ENCODE measurements around the gene C19orf12.

Gene C19orf12

GRCh38 chr19:29697523-29698261, 17.4 kb downstream of the C19orf12 start:
- H3K4me3 Mint-ChIP-seq: no peak overlapping the region
- ATAC-seq (ENCODE audit: low read depth) (no peak), DNase-seq (ENCODE audit: low spot score in 2 of 2) (no peak)
- peaks cover 13% of the 10 kb centered on the region for H3K4me1 Mint-ChIP-seq
- H3K27me3 Mint-ChIP-seq: no peaks in the 10 kb centered on the region
- H3K9me3 Mint-ChIP-seq: no peaks in the 10 kb centered on the region
- H3K27ac Mint-ChIP-seq: peak overlapping the region; percentile 69
- H3K36me3 Mint-ChIP-seq: peaks cover 1% of the 10 kb centered on the region

- no peak for ATAC-seq (ENCODE audit: low read depth)
- Mint-ChIP-seq H3K27me3 (no peaks in the 10 kb centered on the region), H3K4me1 (peaks cover 13% of the 10 kb centered on the region), H3K36me3 (no peaks in the 10 kb centered on the region), H3K9me3 (no peaks in the 10 kb centered on the region), H3K27ac (peak overlapping the region; percentile 26), H3K4me3 (no peak overlapping the region)
- DNase-seq (ENCODE audit: low spot score in 2 of 2): no peak
Measured at GRCh38 chr19:29696565-29696846, 18.6 kb downstream of the C19orf12 start.

- H3K9me3 Mint-ChIP-seq: no peaks in the 10 kb centered on the region
- H3K4me3 Mint-ChIP-seq: no peak overlapping the region
- H3K4me1 Mint-ChIP-seq: peaks cover 13% of the 10 kb centered on the region
- no peaks in the 10 kb centered on the region for H3K27me3 Mint-ChIP-seq
- no peaks in the 10 kb centered on the region for H3K36me3 Mint-ChIP-seq
- DNase-seq (ENCODE audit: low spot score in 2 of 2) (no peak), ATAC-seq (ENCODE audit: low read depth) (no peak)
- peak overlapping the region; percentile 26 for H3K27ac Mint-ChIP-seq
Measured at GRCh38 chr19:29695765-29696564, 19.1 kb downstream of the C19orf12 start.

GRCh38 chr19:29694669-29695627, 20.1 kb downstream of the C19orf12 start:
- H3K4me3 Mint-ChIP-seq: no peak overlapping the region
- no peaks in the 10 kb centered on the region for H3K27me3 Mint-ChIP-seq
- peak; percentile 96 for ATAC-seq (ENCODE audit: low read depth)

GRCh38 chr19:29694161-29694560, 20.9 kb downstream of the C19orf12 start:
- no peaks in the 10 kb centered on the region for H3K9me3 Mint-ChIP-seq
- H3K27ac Mint-ChIP-seq: peak overlapping the region; percentile 50
- ATAC-seq (ENCODE audit: low read depth) (no peak), DNase-seq (ENCODE audit: low spot score in 2 of 2) (no peak)
- peaks cover 4% of the 10 kb centered on the region for H3K36me3 Mint-ChIP-seq
- no peaks in the 10 kb centered on the region for H3K27me3 Mint-ChIP-seq
- H3K4me1 Mint-ChIP-seq: peaks cover 17% of the 10 kb centered on the region
- H3K4me3 Mint-ChIP-seq: no peak overlapping the region

More at GRCh38 chr19:29694669-29695627, 20.1 kb downstream of the C19orf12 start:
- Mint-ChIP-seq H3K36me3 (no peaks in the 10 kb centered on the region), H3K4me1 (peaks cover 13% of the 10 kb centered on the region), H3K9me3 (no peaks in the 10 kb centered on the region), H3K27ac (peak overlapping the region; percentile 50)
- peak; percentile 71 to 78 for DNase-seq (ENCODE audit: low spot score in 2 of 2)

- DNase-seq (ENCODE audit: low spot score in 2 of 2): no peak
- Mint-ChIP-seq H3K27ac (no peak overlapping the region), H3K4me1 (peaks cover 14% of the 10 kb centered on the region), H3K27me3 (peaks cover 2% of the 10 kb centered on the region), H3K9me3 (no peaks in the 10 kb centered on the region), H3K4me3 (no peak overlapping the region), H3K36me3 (peaks cover 4% of the 10 kb centered on the region)
- ATAC-seq (ENCODE audit: low read depth): peak; percentile 43
Measured at GRCh38 chr19:29690842-29691241, 24.2 kb downstream of the C19orf12 start.

- H3K36me3 Mint-ChIP-seq: peaks cover 4% of the 10 kb centered on the region
- H3K4me3 Mint-ChIP-seq: no peak overlapping the region
- peaks cover 2% of the 10 kb centered on the region for H3K27me3 Mint-ChIP-seq
- DNase-seq (ENCODE audit: low spot score in 2 of 2): no peak
- H3K4me1 Mint-ChIP-seq: peaks cover 4% of the 10 kb centered on the region
- H3K9me3 Mint-ChIP-seq: no peaks in the 10 kb centered on the region
- H3K27ac Mint-ChIP-seq: no peak overlapping the region
- ATAC-seq (ENCODE audit: low read depth): no peak
Measured at GRCh38 chr19:29687897-29688728, 26.9 kb downstream of the C19orf12 start.

- Mint-ChIP-seq H3K4me1 (peaks cover 4% of the 10 kb centered on the region), H3K27ac (no peak overlapping the region)
Measured at GRCh38 chr19:29687244-29687896, 27.7 kb downstream of the C19orf12 start.

GRCh38 chr19:29686285-29686805, 28.7 kb downstream of the C19orf12 start:
- Mint-ChIP-seq H3K4me1 (peaks cover 5% of the 10 kb centered on the region), H3K4me3 (no peak overlapping the region), H3K36me3 (peaks cover 4% of the 10 kb centered on the region), H3K9me3 (no peaks in the 10 kb centered on the region), H3K27me3 (peaks cover 2% of the 10 kb centered on the region), H3K27ac (no peak overlapping the region)
- DNase-seq (ENCODE audit: low spot score in 2 of 2): no peak
- no peak for ATAC-seq (ENCODE audit: low read depth)

More at GRCh38 chr19:29687244-29687896, 27.7 kb downstream of the C19orf12 start:
- ATAC-seq (ENCODE audit: low read depth): no peak
- no peak for DNase-seq (ENCODE audit: low spot score in 2 of 2)
- no peaks in the 10 kb centered on the region for H3K9me3 Mint-ChIP-seq
- no peak overlapping the region for H3K4me3 Mint-ChIP-seq
- H3K27me3 Mint-ChIP-seq: peaks cover 2% of the 10 kb centered on the region
- H3K36me3 Mint-ChIP-seq: peaks cover 4% of the 10 kb centered on the region

- peaks cover 4% of the 10 kb centered on the region for H3K36me3 Mint-ChIP-seq
- no peak for ATAC-seq (ENCODE audit: low read depth)
- H3K9me3 Mint-ChIP-seq: no peaks in the 10 kb centered on the region
- peaks cover 12% of the 10 kb centered on the region for H3K4me1 Mint-ChIP-seq
- no peak for DNase-seq (ENCODE audit: low spot score in 2 of 2)
- H3K27me3 Mint-ChIP-seq: peaks cover 2% of the 10 kb centered on the region
- H3K4me3 Mint-ChIP-seq: no peak overlapping the region
- H3K27ac Mint-ChIP-seq: no peak overlapping the region
Measured at GRCh38 chr19:29685326-29685725, 29.7 kb downstream of the C19orf12 start.

- no peaks in the 10 kb centered on the region for H3K36me3 Mint-ChIP-seq
- no peak for DNase-seq (ENCODE audit: low spot score in 2 of 2)
- no peak for ATAC-seq (ENCODE audit: low read depth)
- H3K27ac Mint-ChIP-seq: no peak overlapping the region
- H3K4me3 Mint-ChIP-seq: no peak overlapping the region
- H3K4me1 Mint-ChIP-seq: peaks cover 16% of the 10 kb centered on the region
- peaks cover 2% of the 10 kb centered on the region for H3K27me3 Mint-ChIP-seq
- no peaks in the 10 kb centered on the region for H3K9me3 Mint-ChIP-seq
Measured at GRCh38 chr19:29683009-29683408, 32.1 kb downstream of the C19orf12 start.

- Mint-ChIP-seq H3K9me3 (no peaks in the 10 kb centered on the region), H3K27me3 (peaks cover 2% of the 10 kb centered on the region), H3K4me3 (no peak overlapping the region), H3K36me3 (no peaks in the 10 kb centered on the region), H3K27ac (no peak overlapping the region), H3K4me1 (peaks cover 16% of the 10 kb centered on the region)
- ATAC-seq (ENCODE audit: low read depth): no peak
- no peak for DNase-seq (ENCODE audit: low spot score in 2 of 2)
Measured at GRCh38 chr19:29682236-29682895, 32.7 kb downstream of the C19orf12 start.

Data from memory B cell (primary cell).